Measurements from ENCODE around the gene CSTF1. TPM values are rescaled to one million over a fixed set of nuclear protein-coding genes. Genes with fewer than 3 reads are reported as not detected.
"Not testable (repeated sequence)": the region's sequence is repeated elsewhere in the genome, so short reads cannot be mapped to it uniquely, and the experiment has no call there.

Gene CSTF1
- total and polyA plus RNA-seq, 3 donors from 2014 or later: 41.8 to 80.6 (median 53.3) TPM

- Histone ChIP-seq H3K4me1 (no peaks in the 10 kb centered on the region), H3K27ac (no peak overlapping the region), H3K36me3 (ENCODE audit: low read depth, missing control alignments) (no peaks in the 10 kb centered on the region), H3K4me3 (no peak overlapping the region), H3K27me3 (no peaks in the 10 kb centered on the region), H3K9me3 (no peaks in the 10 kb centered on the region)
- DNase-seq: peak; percentile 85
- TF ChIP-seq CTCF (IDR thresholded peaks at IDR 0.05) (peak; percentile 67 to 85 (median 79)), POLR2A (IDR thresholded peaks at IDR 0.05) (no peak)
- intact Hi-C loops (cut with DNase I; ENCODE audit: low total_unique reads): no loop called here
These were observed 7.7 kb downstream of the CSTF1 start for GRCh38 chr20:56400001-56400640.

- Histone ChIP-seq H3K27ac (no peak overlapping the region), H3K9me3 (no peaks in the 10 kb centered on the region), H3K27me3 (no peaks in the 10 kb centered on the region), H3K4me1 (no peaks in the 10 kb centered on the region), H3K36me3 (ENCODE audit: low read depth, missing control alignments) (no peaks in the 10 kb centered on the region), H3K4me3 (no peak overlapping the region)
- 87 to 91% methylated on average over 26 of the region's 26 CpGs for WGBS, 2 donors
- TF ChIP-seq CTCF (IDR thresholded peaks at IDR 0.05) (no peak), POLR2A (IDR thresholded peaks at IDR 0.05) (no peak)
- intact Hi-C loops (cut with DNase I; ENCODE audit: low total_unique reads): no loop called here
- no peak for DNase-seq
These were observed 11.0 kb downstream of the CSTF1 start for GRCh38 chr20:56403465-56403864.

GRCh38 chr20:56405356-56405755 is 12.9 kb downstream of the CSTF1 start:
- H3K27ac ChIP-seq; intact Hi-C loops (cut with DNase I; ENCODE audit: low total_unique reads); H3K4me3 ChIP-seq; H3K27me3 ChIP-seq; DNase-seq; H3K9me3 ChIP-seq; H3K4me1 ChIP-seq; H3K36me3 ChIP-seq (ENCODE audit: low read depth, missing control alignments): not testable (repeated sequence)
- WGBS, 2 donors: 94 to 95% methylated on average over 12 of the region's 12 CpGs

- no peak overlapping the region for H3K4me3 ChIP-seq
- H3K27me3 ChIP-seq: no peaks in the 10 kb centered on the region
- 72 to 80% methylated on average over 3 of the region's 3 CpGs for WGBS, 2 donors
- no peak for DNase-seq
- peaks cover 13% of the 10 kb centered on the region for H3K4me1 ChIP-seq
- H3K9me3 ChIP-seq: no peaks in the 10 kb centered on the region
- H3K27ac ChIP-seq: no peak overlapping the region
- H3K36me3 ChIP-seq (ENCODE audit: low read depth, missing control alignments): no peaks in the 10 kb centered on the region
- TF ChIP-seq POLR2A (IDR thresholded peaks at IDR 0.05): no peak
- no peak for TF ChIP-seq CTCF (IDR thresholded peaks at IDR 0.05)
- intact Hi-C loops (cut with DNase I; ENCODE audit: low total_unique reads): no loop called here
These were observed 14.5 kb downstream of the CSTF1 start for GRCh38 chr20:56406910-56407309.

- TF ChIP-seq POLR2A (IDR thresholded peaks at IDR 0.05) (no peak), CTCF (IDR thresholded peaks at IDR 0.05) (no peak)
- Histone ChIP-seq H3K27me3 (no peaks in the 10 kb centered on the region), H3K36me3 (ENCODE audit: low read depth, missing control alignments) (no peaks in the 10 kb centered on the region), H3K9me3 (no peaks in the 10 kb centered on the region), H3K27ac (no peak overlapping the region), H3K4me3 (no peak overlapping the region), H3K4me1 (peaks cover 13% of the 10 kb centered on the region)
- 70 to 73% methylated on average over 5 of the region's 5 CpGs for WGBS, 2 donors
- intact Hi-C loops (cut with DNase I; ENCODE audit: low total_unique reads): no loop called here
- no peak for DNase-seq
These were observed 17.1 kb downstream of the CSTF1 start for GRCh38 chr20:56409521-56409920.

Measured in testis (tissue), 3 donors.